Adrenal gland (tissue), 12 donors: Measurements from ENCODE around the gene MYMK. TPM values are rescaled to one million over a fixed set of nuclear protein-coding genes. Genes with fewer than 3 reads are reported as not detected.

Experiments
- DNase-seq, 7 donors: peaks; one replicate each; pipeline ENCODE4 v3.0.0-alpha.2; 2019 to 2020
- H3K27ac ChIP-seq, 5 donors: fragments of 200-600 bp; sonication (generic) in 4 of 5; 1 replicate in 3 of 5; 2 replicates in 2 of 5; pipeline versions ENCODE4 v1.5.1 to v1.8.0; 2016 to 2020; ENCODE audit warnings: mild to moderate bottlenecking in 1 of 5
- H3K27me3 ChIP-seq: fragments of 200-600 bp; 2 replicates; pipeline ENCODE4 v1.8.0; 2021
- H3K36me3 ChIP-seq, 2 donors: fragments of 200-600 bp; replicated peaks in 1 of 2; 1 replicate in 1 of 2; 2 replicates in 1 of 2; pipeline versions ENCODE4 v1.5.1 to v1.8.0; 2018 to 2022
- H3K4me1 ChIP-seq, 2 donors: fragments of 200-600 bp; replicated peaks in 1 of 2; 1 replicate in 1 of 2; 2 replicates in 1 of 2; pipeline versions ENCODE4 v1.5.1 to v1.8.0; 2018 to 2021
- H3K4me3 ChIP-seq, 4 donors: fragments of 200-600 bp; sonication (generic) in 3 of 4; one replicate each; pipeline ENCODE4 v1.5.1; 2016 to 2018
- H3K9me3 ChIP-seq, 3 donors: fragments of 200-600 bp; sonication (generic) in 1 of 3; replicated peaks in 1 of 3; 1 replicate in 2 of 3; 2 replicates in 1 of 3; pipeline versions ENCODE4 v1.5.1 to v1.8.0; 2016 to 2021
- CTCF ChIP-seq, 6 experiments: fragments of 450-650 bp in 4 of 6; fragments of 200-600 bp in 2 of 6; sonication (generic) in 1 of 6; IDR thresholded peaks; 1 replicate in 5 of 6; 2 replicates in 1 of 6; pipeline versions ENCODE4 v1.5.1 to v1.8.0; 2016 to 2021; ENCODE audit warnings: antibody characterized with exemption in 6 of 6, mild to moderate bottlenecking in 2 of 6, moderate library complexity in 1 of 6
- POLR2A ChIP-seq, 2 donors: fragments of 450-650 bp; IDR thresholded peaks; one replicate each; pipeline ENCODE4 v1.6.1; 2017; ENCODE audit warnings: antibody characterized with exemption in 2 of 2, mild to moderate bottlenecking in 2 of 2, moderate library complexity in 1 of 2
- WGBS, 4 donors: extraction: QIAGEN DNeasy Blood & Tissue Kit in 2 of 4; methylation state at CpG; one replicate each; pipeline versions ENCODE4 v1.1.5 to v1.1.7; 2013 to 2017; 5-methylcytosine and 5-hydroxymethylcytosine counted together
- intact Hi-C, 2 donors: fragments of 100-400 bp; cut with DNase I; formaldehyde crosslinking; loops; one replicate each; pipeline versions ENCODE4 v1.14.1 to v1.15.0; 2022 to 2023
- polyA plus RNA-seq, 3 donors: library from polyadenylated mRNA; stranded (reverse); fragments of 200-250 nt in 2 of 3; fragments of 350-450 nt in 1 of 3; fragmentation: Illumina TruSeq in 1 of 3; extraction: RNeasy Lipid Tissue Mini Kit (QIAGEN cat#74804) in 1 of 3; gene quantifications; one replicate each; pipeline ENCODE4 v1.2.3, GENCODE V29; 2013 to 2014
- total RNA-seq, 9 donors: library from RNA; depleted of rRNA in 4 of 9; stranded (reverse); fragments of >200 nt in 4 of 9; fragments of 120-200 nt in 1 of 9; fragmentation: NEBNext Ultra II Directional in 1 of 9; extraction: Animal tissue kit (Norgen Biotek cat#: 25700) in 1 of 9; gene quantifications; one replicate each; pipeline versions ENCODE4 v1.1.0 to v1.2.4, GENCODE V29; 2013 to 2023
- donor health status: healthy with polysubstance abuse.
- donor health status: Bipolar disorder and iron deficiency.
- donor health status: DM: yes; HTN: yes; CAD: no.
- donor health status: DM: no; HTN: no; CAD: no.
- donor health status: DM: no; HTN: no; CAD: no.
- donor health status: DM: yes; HTN: yes; CAD: no.

MYMK gene
- total and polyA plus RNA-seq, 12 donors = not detected

- intact Hi-C loops = no loop called here
- Histone ChIP-seq H3K27ac (peak overlapping the region in 3 of 5 donors; percentile 44 to 89 (median 62)), H3K9me3 (no peaks in the 10 kb centered on the region), H3K36me3 (peaks cover 0 to 23% of the 10 kb centered on the region in 2 donors), H3K4me3 (no peak overlapping the region), H3K4me1 (peaks cover 11 to 17% of the 10 kb centered on the region in 2 donors), H3K27me3 (no peaks in the 10 kb centered on the region)
- 55 to 78% (median 58%) methylated on average over 18 to 25 of the region's 25 CpGs for WGBS, 4 donors
- peak in 3 of 7 donors; percentile 60 to 73 (median 60) for DNase-seq
- no peak for TF ChIP-seq CTCF (IDR thresholded peaks at IDR 0.05)
- no peak for TF ChIP-seq POLR2A (IDR thresholded peaks at IDR 0.05)
These were observed 20.9 kb upstream of the MYMK start for GRCh38 chr9:133545494-133546286.

- TF ChIP-seq POLR2A (IDR thresholded peaks at IDR 0.05) (peak in 1 of 2 donors; percentile 33), CTCF (IDR thresholded peaks at IDR 0.05) (no peak)
- Histone ChIP-seq H3K27me3 (no peaks in the 10 kb centered on the region), H3K4me3 (no peak overlapping the region), H3K4me1 (peaks cover 11 to 24% of the 10 kb centered on the region in 2 donors), H3K36me3 (peaks cover 0 to 24% of the 10 kb centered on the region in 2 donors), H3K9me3 (no peaks in the 10 kb centered on the region), H3K27ac (peak overlapping the region in 2 of 5 donors; percentile 65 to 89)
- WGBS, 4 donors = 70 to 81% (median 76%) methylated on average over 9 to 16 of the region's 16 CpGs
- intact Hi-C loops = no loop called here
- DNase-seq = peak in 3 of 7 donors; percentile 93 to 94 (median 94)
These were observed 19.2 kb upstream of the MYMK start for GRCh38 chr9:133543772-133544467.

GRCh38 chr9:133542002-133542401, 17.2 kb upstream of the MYMK start:
- Histone ChIP-seq H3K9me3 (no peaks in the 10 kb centered on the region), H3K27me3 (no peaks in the 10 kb centered on the region), H3K4me3 (no peak overlapping the region), H3K36me3 (peaks cover 0 to 21% of the 10 kb centered on the region in 2 donors), H3K4me1 (peaks cover 11 to 31% of the 10 kb centered on the region in 2 donors), H3K27ac (peak overlapping the region in 1 of 5 donors; percentile 12)
- intact Hi-C loops = no loop called here
- peak in 1 of 7 donors; percentile 43 for DNase-seq
- TF ChIP-seq POLR2A (IDR thresholded peaks at IDR 0.05) (no peak), CTCF (IDR thresholded peaks at IDR 0.05) (no peak)
- 65 to 81% (median 74%) methylated on average over 13 of the region's 13 CpGs for WGBS, 4 donors

- peaks cover 13 to 36% of the 10 kb centered on the region in 2 donors for H3K4me1 ChIP-seq
- peak overlapping the region in 1 of 5 donors; percentile 85 for H3K27ac ChIP-seq
- H3K9me3 ChIP-seq = no peaks in the 10 kb centered on the region
- no peak for DNase-seq
- no peak overlapping the region for H3K4me3 ChIP-seq
- WGBS, 4 donors = 53 to 86% (median 79%) methylated on average over 3 to 18 of the region's 18 CpGs
- TF ChIP-seq CTCF (IDR thresholded peaks at IDR 0.05) (no peak), POLR2A (IDR thresholded peaks at IDR 0.05) (no peak)
- H3K36me3 ChIP-seq = peaks cover 0 to 21% of the 10 kb centered on the region in 2 donors
- intact Hi-C loops = no loop called here
- no peaks in the 10 kb centered on the region for H3K27me3 ChIP-seq
These were observed 15.9 kb upstream of the MYMK start for GRCh38 chr9:133540698-133541025.
